ENCODE data around the gene BEND3. TPM values are rescaled to one million over a fixed set of nuclear protein-coding genes. Genes with fewer than 3 reads are reported as not detected.

The BEND3 gene
- polyA plus RNA-seq, 1 donor from 2014 or later = 5.7 TPM

DNA sequence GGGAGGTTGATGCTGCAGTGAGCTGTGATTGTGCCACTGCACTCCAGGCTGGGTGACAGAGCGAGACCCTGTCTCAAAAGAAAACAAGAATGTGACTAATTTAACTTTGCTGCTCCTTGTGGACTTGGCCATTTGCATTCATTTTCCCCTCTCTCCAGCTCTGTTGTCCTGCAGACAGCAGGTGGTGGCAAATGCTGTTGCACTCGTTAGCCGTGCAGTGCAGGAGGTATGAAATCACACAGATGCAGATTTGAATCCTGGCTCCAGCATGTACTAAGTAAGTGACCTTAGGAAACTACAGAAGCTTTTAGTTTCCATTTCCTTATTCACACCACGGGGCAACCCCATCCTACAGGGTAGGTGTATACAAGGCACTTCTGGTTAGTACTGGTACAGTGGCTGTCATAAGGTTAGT lies 9.6 kb upstream of the BEND3 start:
- Histone ChIP-seq H3K27ac (ENCODE audit: low read length) (no peak overlapping the region), H3F3A (ENCODE audit: insufficient read depth, low read length, poor library complexity, severe bottlenecking) (no peaks in the 10 kb centered on the region), H3K36me3 (ENCODE audit: insufficient read depth, low read length) (no peaks in the 10 kb centered on the region), H3K9ac (ENCODE audit: low read length) (no peak overlapping the region), H2AFZ (ENCODE audit: low read depth, low read length) (no peak overlapping the region), H3K27me3 (ENCODE audit: insufficient read depth, low read depth, low read length) (no peaks in the 10 kb centered on the region), H3K79me2 (replicated peaks; ENCODE audit: insufficient read depth, low read length) (no peaks in the 10 kb centered on the region), H3K4me2 (ENCODE audit: low read length) (no peak overlapping the region), H3K4me3 (ENCODE audit: low read length) (no peak overlapping the region), H3K9me2 (ENCODE audit: insufficient read depth, low read length) (no peaks in the 10 kb centered on the region), H3K9me3 (ENCODE audit: low read length) (no peaks in the 10 kb centered on the region), H4K20me1 (ENCODE audit: insufficient read depth) (no peaks in the 10 kb centered on the region)
- TF ChIP-seq MXI1 (conservative IDR thresholded peaks at IDR 0.05; ENCODE audit: poor library complexity, severe bottlenecking) = no peak
- TF ChIP-seq, protein P1, sequence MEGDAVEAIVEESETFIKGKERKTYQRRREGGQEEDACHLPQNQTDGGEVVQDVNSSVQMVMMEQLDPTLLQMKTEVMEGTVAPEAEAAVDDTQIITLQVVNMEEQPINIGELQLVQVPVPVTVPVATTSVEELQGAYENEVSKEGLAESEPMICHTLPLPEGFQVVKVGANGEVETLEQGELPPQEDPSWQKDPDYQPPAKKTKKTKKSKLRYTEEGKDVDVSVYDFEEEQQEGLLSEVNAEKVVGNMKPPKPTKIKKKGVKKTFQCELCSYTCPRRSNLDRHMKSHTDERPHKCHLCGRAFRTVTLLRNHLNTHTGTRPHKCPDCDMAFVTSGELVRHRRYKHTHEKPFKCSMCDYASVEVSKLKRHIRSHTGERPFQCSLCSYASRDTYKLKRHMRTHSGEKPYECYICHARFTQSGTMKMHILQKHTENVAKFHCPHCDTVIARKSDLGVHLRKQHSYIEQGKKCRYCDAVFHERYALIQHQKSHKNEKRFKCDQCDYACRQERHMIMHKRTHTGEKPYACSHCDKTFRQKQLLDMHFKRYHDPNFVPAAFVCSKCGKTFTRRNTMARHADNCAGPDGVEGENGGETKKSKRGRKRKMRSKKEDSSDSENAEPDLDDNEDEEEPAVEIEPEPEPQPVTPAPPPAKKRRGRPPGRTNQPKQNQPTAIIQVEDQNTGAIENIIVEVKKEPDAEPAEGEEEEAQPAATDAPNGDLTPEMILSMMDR (IDR thresholded peaks at IDR 0.05; ENCODE audit: poor library complexity, severe bottlenecking) = no peak
- TF ChIP-seq RAD21 (conservative IDR thresholded peaks at IDR 0.05) = peak; percentile 28

DNA sequence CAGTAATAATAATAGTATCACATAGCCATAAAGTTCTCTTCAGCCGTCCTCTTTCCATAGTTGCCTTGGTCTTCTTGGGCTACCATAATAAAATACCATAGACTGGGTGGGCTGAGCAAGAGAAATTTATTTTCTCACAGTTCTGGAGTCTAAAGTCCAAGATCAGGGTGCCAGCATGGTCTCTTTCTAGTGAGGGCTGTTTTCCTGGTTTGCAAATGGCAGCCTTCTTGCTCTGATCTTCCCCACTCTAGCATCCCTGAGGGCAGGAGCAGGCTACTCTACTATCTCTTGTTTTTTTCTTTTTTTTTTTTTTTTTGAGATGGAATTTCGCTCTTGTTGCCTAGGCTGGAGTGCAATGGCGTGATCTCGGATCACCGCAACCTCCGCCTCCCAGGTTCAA lies 8.2 kb upstream of the BEND3 start:
- Histone ChIP-seq H3K9me2 (ENCODE audit: insufficient read depth, low read length) (no peaks in the 10 kb centered on the region), H3K36me3 (ENCODE audit: insufficient read depth, low read length) (no peaks in the 10 kb centered on the region), H4K20me1 (ENCODE audit: insufficient read depth) (no peaks in the 10 kb centered on the region), H2AFZ (ENCODE audit: low read depth, low read length) (no peak overlapping the region), H3K27me3 (ENCODE audit: insufficient read depth, low read depth, low read length) (no peaks in the 10 kb centered on the region), H3F3A (ENCODE audit: insufficient read depth, low read length, poor library complexity, severe bottlenecking) (no peaks in the 10 kb centered on the region), H3K27ac (ENCODE audit: low read length) (no peak overlapping the region), H3K79me2 (replicated peaks; ENCODE audit: insufficient read depth, low read length) (no peaks in the 10 kb centered on the region), H3K9me3 (ENCODE audit: low read length) (no peaks in the 10 kb centered on the region), H3K9ac (ENCODE audit: low read length) (no peak overlapping the region), H3K4me3 (ENCODE audit: low read length) (no peak overlapping the region), H3K4me2 (ENCODE audit: low read length) (no peak overlapping the region)
- TF ChIP-seq EP300 (conservative IDR thresholded peaks at IDR 0.05; ENCODE audit: poor library complexity, severe bottlenecking) (no peak), TAF1 (IDR thresholded peaks at IDR 0.05; ENCODE audit: low read depth) (no peak), SMC3 (conservative IDR thresholded peaks at IDR 0.05; ENCODE audit: poor library complexity) (no peak), POLR2AphosphoS5 (IDR thresholded peaks at IDR 0.05) (no peak), EZH2 (IDR thresholded peaks at IDR 0.05; ENCODE audit: borderline replicate concordance, insufficient read depth, low read length, poor library complexity, severe bottlenecking) (no peak), MXI1 (conservative IDR thresholded peaks at IDR 0.05; ENCODE audit: poor library complexity, severe bottlenecking) (no peak), RAD21 (conservative IDR thresholded peaks at IDR 0.05) (no peak)
- TF ChIP-seq, protein P1 (IDR thresholded peaks at IDR 0.05; ENCODE audit: poor library complexity, severe bottlenecking) = no peak
- TF ChIP-seq, protein P2, sequence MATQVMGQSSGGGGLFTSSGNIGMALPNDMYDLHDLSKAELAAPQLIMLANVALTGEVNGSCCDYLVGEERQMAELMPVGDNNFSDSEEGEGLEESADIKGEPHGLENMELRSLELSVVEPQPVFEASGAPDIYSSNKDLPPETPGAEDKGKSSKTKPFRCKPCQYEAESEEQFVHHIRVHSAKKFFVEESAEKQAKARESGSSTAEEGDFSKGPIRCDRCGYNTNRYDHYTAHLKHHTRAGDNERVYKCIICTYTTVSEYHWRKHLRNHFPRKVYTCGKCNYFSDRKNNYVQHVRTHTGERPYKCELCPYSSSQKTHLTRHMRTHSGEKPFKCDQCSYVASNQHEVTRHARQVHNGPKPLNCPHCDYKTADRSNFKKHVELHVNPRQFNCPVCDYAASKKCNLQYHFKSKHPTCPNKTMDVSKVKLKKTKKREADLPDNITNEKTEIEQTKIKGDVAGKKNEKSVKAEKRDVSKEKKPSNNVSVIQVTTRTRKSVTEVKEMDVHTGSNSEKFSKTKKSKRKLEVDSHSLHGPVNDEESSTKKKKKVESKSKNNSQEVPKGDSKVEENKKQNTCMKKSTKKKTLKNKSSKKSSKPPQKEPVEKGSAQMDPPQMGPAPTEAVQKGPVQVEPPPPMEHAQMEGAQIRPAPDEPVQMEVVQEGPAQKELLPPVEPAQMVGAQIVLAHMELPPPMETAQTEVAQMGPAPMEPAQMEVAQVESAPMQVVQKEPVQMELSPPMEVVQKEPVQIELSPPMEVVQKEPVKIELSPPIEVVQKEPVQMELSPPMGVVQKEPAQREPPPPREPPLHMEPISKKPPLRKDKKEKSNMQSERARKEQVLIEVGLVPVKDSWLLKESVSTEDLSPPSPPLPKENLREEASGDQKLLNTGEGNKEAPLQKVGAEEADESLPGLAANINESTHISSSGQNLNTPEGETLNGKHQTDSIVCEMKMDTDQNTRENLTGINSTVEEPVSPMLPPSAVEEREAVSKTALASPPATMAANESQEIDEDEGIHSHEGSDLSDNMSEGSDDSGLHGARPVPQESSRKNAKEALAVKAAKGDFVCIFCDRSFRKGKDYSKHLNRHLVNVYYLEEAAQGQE (IDR thresholded peaks at IDR 0.05; ENCODE audit: borderline replicate concordance) = no peak
